Astrocyte of the cerebellum (primary cell): ENCODE measurements around the gene SIVA1.
"Not testable (repeated sequence)": the region's sequence is repeated elsewhere in the genome, so short reads cannot be mapped to it uniquely, and the experiment has no call there.

ENCODE experiments used
- DNase-seq: peaks from one replicate; pipeline ENCODE4 v3.0.0-alpha.2; 2011; ENCODE audit warnings: low read depth
- H3K4me3 ChIP-seq: 2 replicates; pipeline ENCODE4 v1.5.1; 2011; ENCODE audit warnings: mild to moderate bottlenecking, low read depth, low read length, moderate library complexity
- in situ Hi-C: cut with HindIII; loops from 2 replicates; pipeline ENCODE4 v1.10.0; 2017; ENCODE audit warnings: low sequenced_read_pairs
- TF ChIP-seq, protein P1 (sequence below): IDR thresholded peaks from 2 replicates; pipeline ENCODE4 v1.5.1; 2012; ENCODE audit warnings: low read length, low read depth, moderate library complexity, mild to moderate bottlenecking; ENCODE audit errors: missing control alignments

Gene SIVA1

GRCh38 chr14:104746071-104746545, 6.8 kb upstream of the SIVA1 start:
- TF ChIP-seq, protein P1, sequence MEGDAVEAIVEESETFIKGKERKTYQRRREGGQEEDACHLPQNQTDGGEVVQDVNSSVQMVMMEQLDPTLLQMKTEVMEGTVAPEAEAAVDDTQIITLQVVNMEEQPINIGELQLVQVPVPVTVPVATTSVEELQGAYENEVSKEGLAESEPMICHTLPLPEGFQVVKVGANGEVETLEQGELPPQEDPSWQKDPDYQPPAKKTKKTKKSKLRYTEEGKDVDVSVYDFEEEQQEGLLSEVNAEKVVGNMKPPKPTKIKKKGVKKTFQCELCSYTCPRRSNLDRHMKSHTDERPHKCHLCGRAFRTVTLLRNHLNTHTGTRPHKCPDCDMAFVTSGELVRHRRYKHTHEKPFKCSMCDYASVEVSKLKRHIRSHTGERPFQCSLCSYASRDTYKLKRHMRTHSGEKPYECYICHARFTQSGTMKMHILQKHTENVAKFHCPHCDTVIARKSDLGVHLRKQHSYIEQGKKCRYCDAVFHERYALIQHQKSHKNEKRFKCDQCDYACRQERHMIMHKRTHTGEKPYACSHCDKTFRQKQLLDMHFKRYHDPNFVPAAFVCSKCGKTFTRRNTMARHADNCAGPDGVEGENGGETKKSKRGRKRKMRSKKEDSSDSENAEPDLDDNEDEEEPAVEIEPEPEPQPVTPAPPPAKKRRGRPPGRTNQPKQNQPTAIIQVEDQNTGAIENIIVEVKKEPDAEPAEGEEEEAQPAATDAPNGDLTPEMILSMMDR = no peak
- H3K4me3 ChIP-seq = no peak overlapping the region
- DNase-seq = no peak
- in situ Hi-C loops = no loop called here

GRCh38 chr14:104746934-104747481, 5.9 kb upstream of the SIVA1 start:
- in situ Hi-C loops = no loop called here

GRCh38 chr14:104747876-104748275, 5.1 kb upstream of the SIVA1 start:
- H3K4me3 ChIP-seq = no peak overlapping the region
- TF ChIP-seq, protein P1 = no peak
- DNase-seq = no peak
- in situ Hi-C loops = no loop called here

More at GRCh38 chr14:104746934-104747481, 5.9 kb upstream of the SIVA1 start:
- no peak for DNase-seq
- TF ChIP-seq, protein P1 = no peak
- H3K4me3 ChIP-seq = no peak overlapping the region

DNA sequence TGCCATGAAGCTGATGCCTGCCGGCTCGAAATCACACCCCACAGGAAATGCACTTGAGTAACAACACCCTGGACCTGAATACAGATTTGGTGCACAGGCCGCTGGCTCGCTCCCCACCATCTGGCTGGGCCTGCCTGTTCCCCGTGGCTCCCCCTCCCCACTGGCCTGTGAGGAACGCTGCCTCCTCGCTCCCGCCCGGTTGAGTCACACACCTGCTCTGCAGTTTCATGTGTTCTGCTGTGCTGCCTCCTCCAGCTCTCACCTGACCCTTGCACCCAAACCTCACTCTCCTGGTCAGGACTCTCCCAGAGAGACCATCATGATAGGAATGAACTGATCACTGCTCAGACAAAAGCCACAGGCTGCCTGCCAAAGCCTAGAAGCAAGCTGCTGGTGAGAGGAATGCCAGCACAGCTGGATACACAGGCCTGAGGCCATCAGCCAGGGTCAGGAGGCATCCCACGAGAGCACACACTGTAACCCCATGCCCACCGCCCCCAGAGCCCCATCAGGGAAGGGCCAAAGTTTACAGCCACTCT, 3.8 kb upstream of the SIVA1 start:
- in situ Hi-C loops = no loop called here
- no peak overlapping the region for H3K4me3 ChIP-seq
- peak; percentile 48 for DNase-seq
- TF ChIP-seq, protein P1 = no peak

DNA sequence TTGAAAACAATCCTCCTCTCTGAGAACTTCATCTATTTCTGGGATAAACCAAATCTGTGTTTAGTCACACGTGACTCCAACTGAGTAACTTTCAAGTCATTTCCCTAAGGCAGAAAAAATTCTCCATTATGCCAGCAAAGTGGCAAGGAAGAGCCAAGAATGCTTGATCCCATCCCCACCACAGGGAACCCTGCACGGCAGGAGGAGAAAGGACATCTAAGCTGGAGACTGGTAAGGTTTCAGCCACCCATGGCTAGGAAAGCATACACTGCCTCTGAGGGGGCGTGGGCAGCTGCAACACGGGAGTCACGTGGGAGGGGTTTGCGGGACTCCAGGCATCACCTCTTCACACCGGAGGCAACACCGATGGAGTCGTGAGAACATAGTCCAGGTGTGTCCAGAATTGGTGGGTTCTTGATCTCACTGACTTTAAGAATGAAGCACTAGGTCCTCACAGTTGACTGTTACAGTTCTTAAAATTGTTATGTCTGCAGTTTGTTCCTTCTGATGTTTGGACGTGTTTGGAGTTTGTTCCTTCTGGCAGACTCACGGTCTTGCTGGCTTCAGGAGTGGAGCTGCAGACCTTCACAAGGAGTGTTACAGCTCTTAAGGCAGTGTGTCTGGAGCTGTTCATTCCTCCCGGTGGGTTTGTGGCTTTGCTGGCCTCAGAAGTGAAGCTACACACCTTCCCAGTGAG, 2.7 kb upstream of the SIVA1 start:
- TF ChIP-seq, protein P1 = no peak
- in situ Hi-C loops = no loop called here
- no peak for DNase-seq
- H3K4me3 ChIP-seq = no peak overlapping the region

- H3K4me3 ChIP-seq, in situ Hi-C loops, DNase-seq: not testable (repeated sequence)
Measured at GRCh38 chr14:104750753-104751057, 2.2 kb upstream of the SIVA1 start.
